Esophagus muscularis mucosa (tissue), 4 donors: ENCODE data around the gene NCOA7. TPM values are rescaled to one million over a fixed set of nuclear protein-coding genes. Genes with fewer than 3 reads are reported as not detected.

Experiments used
- DNase-seq: peaks from one replicate; pipeline ENCODE4 v3.0.0-alpha.2; 2017; ENCODE audit errors: extremely low spot score
- H3K27ac ChIP-seq, 4 donors: fragments of 200-600 bp; sonication (generic); replicated peaks in 1 of 4; 1 replicate in 3 of 4; 2 replicates in 1 of 4; pipeline ENCODE4 v1.5.1; 2016 to 2019; ENCODE audit warnings: mild to moderate bottlenecking in 1 of 4
- H3K27me3 ChIP-seq, 4 donors: fragments of 200-600 bp; sonication (generic); one replicate each; pipeline versions ENCODE4 v1.5.1 to v1.6.0; 2016 to 2019
- H3K36me3 ChIP-seq, 4 donors: fragments of 200-600 bp; sonication (generic); one replicate each; pipeline ENCODE4 v1.5.1; 2016 to 2019
- H3K4me1 ChIP-seq, 4 donors: fragments of 200-600 bp; sonication (generic); one replicate each; pipeline ENCODE4 v1.5.1; 2016 to 2019
- H3K4me3 ChIP-seq, 4 donors: fragments of 200-600 bp; sonication (generic); 1 replicate in 2 of 4; 2 replicates in 2 of 4; pipeline ENCODE4 v1.5.1; 2016 to 2019; ENCODE audit warnings: mild to moderate bottlenecking in 4 of 4, moderate library complexity in 1 of 4
- H3K9me3 ChIP-seq, 4 donors: fragments of 200-600 bp; sonication (generic); 1 replicate in 3 of 4; 2 replicates in 1 of 4; pipeline ENCODE4 v1.5.1; 2016 to 2019
- EP300 ChIP-seq: sonication (generic); formaldehyde crosslinking; IDR thresholded peaks from one replicate; pipeline ENCODE4 v1.6.1; 2017; ENCODE audit warnings: antibody characterized with exemption
- POLR2A ChIP-seq: fragments of 450-650 bp; IDR thresholded peaks from one replicate; pipeline ENCODE4 v1.6.1; 2017; ENCODE audit warnings: antibody characterized with exemption, moderate library complexity, mild to moderate bottlenecking, low read depth
- POLR2AphosphoS5 ChIP-seq, 2 donors: sonication (generic); formaldehyde crosslinking; IDR thresholded peaks; one replicate each; pipeline ENCODE4 v1.6.1; 2017; ENCODE audit warnings: antibody characterized with exemption in 2 of 2
- WGBS: methylation state at CpG from one replicate; pipeline ENCODE4 v1.1.5; 2018; 5-methylcytosine and 5-hydroxymethylcytosine counted together
- intact Hi-C: fragments of 100-400 bp; cut with DNase I; formaldehyde crosslinking; loops from one replicate; pipeline ENCODE4 v1.15.1; 2023
- total RNA-seq, 4 donors: library from RNA; depleted of rRNA; stranded (reverse); fragments of >200 nt; gene quantifications; one replicate each; pipeline versions ENCODE4 v1.1.0 to v1.2.1, GENCODE V29; 2016
- TF ChIP-seq, protein P1 (sequence below), 3 experiments: fragments of 200-600 bp in 2 of 3; fragments of 450-650 bp in 1 of 3; sonication (generic) in 2 of 3; IDR thresholded peaks; one replicate each; pipeline ENCODE4 v1.5.1; 2017 to 2019; ENCODE audit warnings: antibody characterized with exemption in 3 of 3, mild to moderate bottlenecking in 2 of 3, moderate library complexity in 1 of 3

NCOA7 gene
- total RNA-seq, 4 donors from 2014 or later, result 15.4 to 29.0 (median 19.9) TPM

DNA sequence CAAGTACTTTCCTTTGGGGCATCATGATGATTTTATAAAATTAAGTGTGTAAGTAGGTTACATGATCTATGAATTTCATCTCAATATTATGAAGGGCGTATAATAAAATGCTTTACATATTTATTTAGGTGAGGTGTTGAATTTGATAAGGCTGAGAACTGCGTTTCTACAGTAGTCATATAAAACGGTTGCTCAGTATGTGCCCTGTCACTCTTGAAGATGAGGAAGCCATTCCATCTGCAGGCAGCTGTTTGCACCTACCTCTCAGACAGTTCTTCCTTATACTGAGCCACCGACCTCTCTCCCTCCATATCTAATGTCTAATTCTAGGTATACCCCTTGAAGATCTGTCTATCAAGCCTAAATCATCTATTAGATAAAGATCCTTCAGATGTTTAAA lies 16.1 kb downstream of the NCOA7 start:
- H3K27me3 ChIP-seq, result no peaks in the 10 kb centered on the region
- no peaks in the 10 kb centered on the region for H3K9me3 ChIP-seq
- 83% methylated on average over 4 of the region's 4 CpGs for WGBS
- no peak for TF ChIP-seq POLR2AphosphoS5 (IDR thresholded peaks at IDR 0.05)
- TF ChIP-seq POLR2A, result no peak
- TF ChIP-seq, protein P1, sequence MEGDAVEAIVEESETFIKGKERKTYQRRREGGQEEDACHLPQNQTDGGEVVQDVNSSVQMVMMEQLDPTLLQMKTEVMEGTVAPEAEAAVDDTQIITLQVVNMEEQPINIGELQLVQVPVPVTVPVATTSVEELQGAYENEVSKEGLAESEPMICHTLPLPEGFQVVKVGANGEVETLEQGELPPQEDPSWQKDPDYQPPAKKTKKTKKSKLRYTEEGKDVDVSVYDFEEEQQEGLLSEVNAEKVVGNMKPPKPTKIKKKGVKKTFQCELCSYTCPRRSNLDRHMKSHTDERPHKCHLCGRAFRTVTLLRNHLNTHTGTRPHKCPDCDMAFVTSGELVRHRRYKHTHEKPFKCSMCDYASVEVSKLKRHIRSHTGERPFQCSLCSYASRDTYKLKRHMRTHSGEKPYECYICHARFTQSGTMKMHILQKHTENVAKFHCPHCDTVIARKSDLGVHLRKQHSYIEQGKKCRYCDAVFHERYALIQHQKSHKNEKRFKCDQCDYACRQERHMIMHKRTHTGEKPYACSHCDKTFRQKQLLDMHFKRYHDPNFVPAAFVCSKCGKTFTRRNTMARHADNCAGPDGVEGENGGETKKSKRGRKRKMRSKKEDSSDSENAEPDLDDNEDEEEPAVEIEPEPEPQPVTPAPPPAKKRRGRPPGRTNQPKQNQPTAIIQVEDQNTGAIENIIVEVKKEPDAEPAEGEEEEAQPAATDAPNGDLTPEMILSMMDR (IDR thresholded peaks at IDR 0.05), result no peak
- TF ChIP-seq EP300, result no peak
- intact Hi-C loops, result no loop called here
- DNase-seq, result no peak
- peaks cover 3 to 25% (median 15%) of the 10 kb centered on the region in 4 donors for H3K4me1 ChIP-seq
- H3K36me3 ChIP-seq, result peaks cover 0 to 13% (median 5%) of the 10 kb centered on the region in 4 donors
- no peak overlapping the region for H3K4me3 ChIP-seq
- no peak overlapping the region for H3K27ac ChIP-seq

DNA sequence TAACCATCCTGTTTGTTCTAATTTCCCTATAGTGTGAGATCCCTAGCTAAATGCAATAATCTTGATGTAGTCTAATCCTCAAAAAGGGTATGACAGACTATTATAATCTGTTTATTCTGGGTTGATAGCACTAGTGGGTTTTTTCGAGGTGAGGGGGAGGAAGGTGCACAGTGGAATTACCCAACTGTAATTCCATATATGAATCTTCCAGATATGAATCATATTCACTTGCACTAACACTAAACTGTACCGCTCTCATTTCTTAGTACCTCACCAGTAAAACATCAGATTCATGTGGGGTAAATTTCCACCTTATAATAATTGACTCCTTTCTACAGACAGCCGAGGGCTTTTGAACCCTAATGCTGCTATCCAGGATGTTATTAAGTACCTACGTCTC lies 16.5 kb downstream of the NCOA7 start:
- TF ChIP-seq POLR2A (no peak), POLR2AphosphoS5 (IDR thresholded peaks at IDR 0.05) (no peak), EP300 (no peak)
- TF ChIP-seq, protein P1 (IDR thresholded peaks at IDR 0.05), result no peak
- WGBS, result 90% methylated on average over 4 of the region's 4 CpGs

DNA sequence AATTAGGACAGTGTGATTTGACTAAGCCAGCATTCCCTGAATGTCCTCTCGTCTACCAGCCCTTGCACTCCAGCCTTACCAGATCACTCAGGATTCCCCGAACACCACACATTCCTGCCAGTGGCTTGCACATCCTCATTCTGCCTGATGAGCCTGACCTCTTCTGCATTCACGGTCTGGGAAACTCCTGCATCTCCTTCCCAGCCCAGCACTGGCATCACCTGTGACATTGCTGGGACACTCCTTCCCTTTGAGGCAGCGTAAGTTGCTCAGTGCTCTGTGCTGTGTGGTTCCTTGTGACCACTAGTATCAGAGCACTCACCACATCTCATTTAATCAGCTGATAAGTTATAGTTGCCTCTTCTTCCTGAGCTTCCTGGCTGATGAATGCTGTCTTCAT lies 17.3 kb downstream of the NCOA7 start:
- peaks cover 11 to 26% (median 25%) of the 10 kb centered on the region in 4 donors for H3K4me1 ChIP-seq
- no peak overlapping the region for H3K27ac ChIP-seq
- H3K9me3 ChIP-seq, result no peaks in the 10 kb centered on the region
- no peak for DNase-seq
- intact Hi-C loops, result no loop called here
- no peak overlapping the region for H3K4me3 ChIP-seq
- peaks cover 0 to 13% (median 2%) of the 10 kb centered on the region in 4 donors for H3K36me3 ChIP-seq
- TF ChIP-seq, protein P1 (IDR thresholded peaks at IDR 0.05), result no peak
- TF ChIP-seq EP300 (no peak), POLR2A (no peak), POLR2AphosphoS5 (IDR thresholded peaks at IDR 0.05) (no peak)
- H3K27me3 ChIP-seq, result no peaks in the 10 kb centered on the region
- 84% methylated on average over 4 of the region's 4 CpGs for WGBS

More for the DNA sequence above, 16.5 kb downstream of the NCOA7 start:
- Histone ChIP-seq H3K4me1 (peaks cover 4 to 26% (median 19%) of the 10 kb centered on the region in 4 donors), H3K36me3 (peaks cover 0 to 13% (median 5%) of the 10 kb centered on the region in 4 donors), H3K9me3 (no peaks in the 10 kb centered on the region), H3K27me3 (no peaks in the 10 kb centered on the region), H3K4me3 (no peak overlapping the region), H3K27ac (no peak overlapping the region)
- no peak for DNase-seq
- intact Hi-C loops, result no loop called here

DNA sequence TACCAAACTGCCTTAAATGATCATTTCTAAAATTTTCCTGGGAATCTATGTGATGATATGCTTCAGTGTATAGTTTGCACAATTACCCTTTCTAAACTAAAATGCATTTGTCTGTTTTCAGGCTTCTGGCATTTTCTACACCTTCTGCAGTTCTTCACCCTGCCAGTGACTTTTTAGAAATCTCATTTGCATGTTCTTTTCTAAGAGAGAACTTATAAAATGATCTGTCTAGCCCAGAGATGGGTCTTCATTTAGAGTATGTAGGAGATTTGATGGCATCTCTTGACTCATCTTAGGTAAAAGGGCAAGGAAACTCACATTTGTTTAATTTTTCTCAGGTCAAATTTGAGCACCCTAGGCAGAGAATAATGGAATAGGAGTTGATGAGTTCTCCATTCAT lies 17.8 kb downstream of the NCOA7 start:
- H3K9me3 ChIP-seq, result no peaks in the 10 kb centered on the region
- peaks cover 15 to 31% (median 28%) of the 10 kb centered on the region in 4 donors for H3K4me1 ChIP-seq
- intact Hi-C loops, result no loop called here
- TF ChIP-seq POLR2AphosphoS5 (IDR thresholded peaks at IDR 0.05), result no peak
- TF ChIP-seq, protein P1 (IDR thresholded peaks at IDR 0.05), result no peak
- no peak for TF ChIP-seq POLR2A
- TF ChIP-seq EP300, result no peak
- no peak for DNase-seq
- peaks cover 0 to 13% (median 2%) of the 10 kb centered on the region in 4 donors for H3K36me3 ChIP-seq
- no peak overlapping the region for H3K27ac ChIP-seq
- no peaks in the 10 kb centered on the region for H3K27me3 ChIP-seq
- no peak overlapping the region for H3K4me3 ChIP-seq

DNA sequence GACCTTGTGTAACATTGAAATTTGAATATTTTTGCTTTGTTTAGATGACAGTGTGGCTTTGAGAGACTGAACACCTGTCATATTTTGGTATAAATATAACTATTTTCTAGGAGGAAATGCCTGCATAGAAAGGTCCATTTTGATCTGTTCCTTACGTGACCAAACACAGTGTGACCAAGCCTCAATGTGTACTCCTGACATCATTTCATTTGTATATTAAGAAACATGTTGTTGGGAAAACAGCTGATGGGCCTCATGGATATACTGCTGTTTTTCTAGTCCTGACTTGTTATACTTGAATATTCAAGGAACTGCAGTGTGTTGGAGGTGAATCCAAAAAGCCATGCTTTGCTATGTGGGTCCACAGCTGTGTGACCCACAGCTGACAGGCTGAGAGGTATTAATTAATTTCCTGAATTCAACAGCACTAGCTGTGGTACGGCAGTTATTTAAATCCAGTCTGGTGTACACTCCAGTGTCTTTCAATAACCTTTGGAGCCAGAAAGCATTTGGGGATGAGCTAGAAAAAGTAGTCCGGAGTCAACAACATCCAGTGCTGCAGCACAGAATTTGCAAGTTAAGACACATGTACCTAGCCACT lies 18.9 kb downstream of the NCOA7 start:
- no peaks in the 10 kb centered on the region for H3K27me3 ChIP-seq
- DNase-seq, result no peak
- 73% methylated on average over 3 of the region's 3 CpGs for WGBS
- H3K9me3 ChIP-seq, result no peaks in the 10 kb centered on the region
- peaks cover 20 to 39% (median 35%) of the 10 kb centered on the region in 4 donors for H3K4me1 ChIP-seq
- intact Hi-C loops, result no loop called here
- TF ChIP-seq POLR2A, result no peak
- TF ChIP-seq EP300, result no peak
- TF ChIP-seq POLR2AphosphoS5 (IDR thresholded peaks at IDR 0.05), result no peak
- TF ChIP-seq, protein P1 (IDR thresholded peaks at IDR 0.05), result no peak
- no peak overlapping the region for H3K4me3 ChIP-seq
- H3K27ac ChIP-seq, result no peak overlapping the region
- H3K36me3 ChIP-seq, result peaks cover 0 to 13% (median 2%) of the 10 kb centered on the region in 4 donors
